Muscle of leg (tissue), 11 donors: ENCODE measurements around the gene ABCD4. TPM values are rescaled to one million over a fixed set of nuclear protein-coding genes. Genes with fewer than 3 reads are reported as not detected.

Experiments
- DNase-seq: peaks from one replicate; pipeline ENCODE4 v3.0.0; 2013
- H3K27ac ChIP-seq: one replicate; pipeline ENCODE4 v1.5.1; 2013; ENCODE audit warnings: mild to moderate bottlenecking, low read length, control low read depth
- H3K27me3 ChIP-seq: one replicate; pipeline ENCODE4 v1.6.1; 2013; ENCODE audit warnings: low read length; ENCODE audit not compliant: control insufficient read depth, insufficient read depth
- H3K36me3 ChIP-seq: one replicate; pipeline ENCODE4 v1.6.1; 2013; ENCODE audit warnings: low read length; ENCODE audit not compliant: control insufficient read depth, insufficient read depth
- H3K4me1 ChIP-seq: one replicate; pipeline ENCODE4 v1.6.1; 2013; ENCODE audit warnings: low read length; ENCODE audit not compliant: control insufficient read depth, insufficient read depth
- H3K4me3 ChIP-seq: one replicate; pipeline ENCODE4 v1.5.1; 2013; ENCODE audit warnings: low read length, control low read depth
- H3K9me3 ChIP-seq: replicated peaks from 2 replicates; pipeline ENCODE4 v1.6.1; 2013; ENCODE audit warnings: low read depth, low read length; ENCODE audit not compliant: control insufficient read depth
- WGBS: methylation state at CpG from one replicate; pipeline ENCODE4 v1.1.5; 2013; ENCODE audit warnings: missing lambda C conversion rate; ENCODE audit not compliant: insufficient coverage; 5-methylcytosine and 5-hydroxymethylcytosine counted together
- polyA plus RNA-seq, 8 donors: library from polyadenylated mRNA; unstranded; fragments of 120-200 nt; gene quantifications; one replicate each; pipeline versions ENCODE4 v1.2.1 to v1.2.3, GENCODE V29; 2013; ENCODE audit warnings: inconsistent platforms in 1 of 8, low replicate concordance in 1 of 8; ENCODE audit not compliant: insufficient read length in 8 of 8, insufficient read depth in 1 of 8
- total RNA-seq: library from RNA; stranded (reverse); fragments of 120-200 nt; gene quantifications from one replicate; pipeline ENCODE4 v1.2.4, GENCODE V29; 2013

Gene ABCD4
- total and polyA plus RNA-seq, 9 donors, result 33.5 to 71.0 (median 57.9) TPM

- WGBS, result 71% methylated on average over 4 of the region's 4 CpGs
- peaks cover 22% of the 10 kb centered on the region for H3K27me3 ChIP-seq
- no peaks in the 10 kb centered on the region for H3K36me3 ChIP-seq
- no peak overlapping the region for H3K4me3 ChIP-seq
- DNase-seq, result no peak
- no peak overlapping the region for H3K27ac ChIP-seq
- no peaks in the 10 kb centered on the region for H3K9me3 ChIP-seq
- peaks cover 11% of the 10 kb centered on the region for H3K4me1 ChIP-seq
Observed at GRCh38 chr14:74261288-74261687, 41.4 kb downstream of the ABCD4 start.

- Histone ChIP-seq H3K4me1 (peaks cover 11% of the 10 kb centered on the region), H3K4me3 (no peak overlapping the region), H3K27ac (no peak overlapping the region), H3K9me3 (no peaks in the 10 kb centered on the region), H3K27me3 (peaks cover 22% of the 10 kb centered on the region), H3K36me3 (no peaks in the 10 kb centered on the region)
- WGBS, result 81% methylated on average over 28 of the region's 29 CpGs
- DNase-seq, result no peak
Observed at GRCh38 chr14:74260525-74261233, 42.1 kb downstream of the ABCD4 start.

- Histone ChIP-seq H3K9me3 (no peaks in the 10 kb centered on the region), H3K27ac (no peak overlapping the region), H3K27me3 (peaks cover 29% of the 10 kb centered on the region), H3K4me1 (peaks cover 11% of the 10 kb centered on the region), H3K36me3 (no peaks in the 10 kb centered on the region), H3K4me3 (no peak overlapping the region)
- 93% methylated on average over 12 of the region's 12 CpGs for WGBS
- DNase-seq, result no peak
Observed at GRCh38 chr14:74259513-74259912, 43.2 kb downstream of the ABCD4 start.

- H3K4me1 ChIP-seq, result peaks cover 11% of the 10 kb centered on the region
- DNase-seq, result no peak
- WGBS, result 40% methylated on average over 2 of the region's 3 CpGs
Observed at GRCh38 chr14:74258764-74259035, 44.0 kb downstream of the ABCD4 start.

GRCh38 chr14:74257941-74258763, 44.6 kb downstream of the ABCD4 start:
- peak; percentile 10 for DNase-seq
- WGBS, result under 1% methylated on average over 27 of the region's 56 CpGs
- peaks cover 11% of the 10 kb centered on the region for H3K4me1 ChIP-seq

More at GRCh38 chr14:74258764-74259035, 44.0 kb downstream of the ABCD4 start:
- Histone ChIP-seq H3K27me3 (peaks cover 29% of the 10 kb centered on the region), H3K27ac (no peak overlapping the region), H3K4me3 (peak overlapping the region; percentile 66), H3K9me3 (no peaks in the 10 kb centered on the region), H3K36me3 (no peaks in the 10 kb centered on the region)

GRCh38 chr14:74257078-74257940, 45.4 kb downstream of the ABCD4 start:
- no peaks in the 10 kb centered on the region for H3K36me3 ChIP-seq
- H3K27me3 ChIP-seq, result peaks cover 31% of the 10 kb centered on the region
- WGBS, result 3% methylated on average over 49 of the region's 68 CpGs
- peaks cover 11% of the 10 kb centered on the region for H3K4me1 ChIP-seq
- H3K4me3 ChIP-seq, result peak overlapping the region; percentile 66
- no peak overlapping the region for H3K27ac ChIP-seq
- no peaks in the 10 kb centered on the region for H3K9me3 ChIP-seq
- DNase-seq, result peak; percentile 35

More at GRCh38 chr14:74257941-74258763, 44.6 kb downstream of the ABCD4 start:
- H3K9me3 ChIP-seq, result no peaks in the 10 kb centered on the region
- H3K27ac ChIP-seq, result no peak overlapping the region
- peaks cover 29% of the 10 kb centered on the region for H3K27me3 ChIP-seq
- no peaks in the 10 kb centered on the region for H3K36me3 ChIP-seq
- H3K4me3 ChIP-seq, result peak overlapping the region; percentile 66

GRCh38 chr14:74255281-74255680, 47.5 kb downstream of the ABCD4 start:
- no peak overlapping the region for H3K27ac ChIP-seq
- H3K9me3 ChIP-seq, result no peaks in the 10 kb centered on the region
- peaks cover 11% of the 10 kb centered on the region for H3K4me1 ChIP-seq
- H3K27me3 ChIP-seq, result peaks cover 34% of the 10 kb centered on the region
- 40% methylated on average over 1 of the region's 3 CpGs for WGBS
- H3K36me3 ChIP-seq, result no peaks in the 10 kb centered on the region
- DNase-seq, result no peak
- no peak overlapping the region for H3K4me3 ChIP-seq

- 80% methylated on average over 1 of the region's 12 CpGs for WGBS
- DNase-seq, result no peak
- H3K4me1 ChIP-seq, result no peaks in the 10 kb centered on the region
- no peaks in the 10 kb centered on the region for H3K36me3 ChIP-seq
- no peak overlapping the region for H3K4me3 ChIP-seq
- no peak overlapping the region for H3K27ac ChIP-seq
- H3K27me3 ChIP-seq, result peaks cover 43% of the 10 kb centered on the region
- H3K9me3 ChIP-seq, result no peaks in the 10 kb centered on the region
Observed at GRCh38 chr14:74249433-74250375, 53.0 kb downstream of the ABCD4 start.

GRCh38 chr14:74248017-74248416, 54.7 kb downstream of the ABCD4 start:
- Histone ChIP-seq H3K27ac (no peak overlapping the region), H3K36me3 (no peaks in the 10 kb centered on the region), H3K4me3 (no peak overlapping the region), H3K27me3 (peaks cover 59% of the 10 kb centered on the region), H3K4me1 (no peaks in the 10 kb centered on the region), H3K9me3 (no peaks in the 10 kb centered on the region)
- no peak for DNase-seq
- WGBS, result no CpG with 5 or more reads among the region's 6 CpGs
